HepG2 (cell line): Measurements from ENCODE around the gene PIAS1. TPM values are rescaled to one million over a fixed set of nuclear protein-coding genes. Genes with fewer than 3 reads are reported as not detected.

ENCODE experiments used
- BHLHE40 ChIP-seq: IDR thresholded peaks from 2 replicates; pipeline ENCODE4 v1.6.1; 2011; ENCODE audit warnings: low read length, improper control_type of control experiment
- IKZF1 ChIP-seq: fragments of 450-650 bp; IDR thresholded peaks from 2 replicates; pipeline ENCODE4 v1.7.1; 2016
- RORA ChIP-seq: sonication (generic); formaldehyde crosslinking; IDR thresholded peaks from 2 replicates; pipeline ENCODE4 v1.5.0; 2020; ENCODE audit warnings: mild to moderate bottlenecking, missing genetic modification reagents, moderate library complexity
- SOX6 ChIP-seq, 2 experiments: fragments of 450-650 bp in 1 of 2; sonication (generic) in 1 of 2; formaldehyde crosslinking in 1 of 2; IDR thresholded peaks; 2 replicates each; pipeline versions ENCODE4 v1.4.0 to v1.6.1; 2017 to 2020; ENCODE audit warnings: antibody characterized with exemption in 1 of 2, mild to moderate bottlenecking in 1 of 2, missing genetic modification reagents in 1 of 2
- ZC3H13 ChIP-seq: sonication (generic); formaldehyde crosslinking; IDR thresholded peaks from 2 replicates; pipeline ENCODE4 v1.8.1; 2023; ENCODE audit warnings: mild to moderate bottlenecking, missing genetic modification reagents, moderate library complexity
- ZNF225 ChIP-seq: sonication (generic); formaldehyde crosslinking; IDR thresholded peaks from 2 replicates; pipeline ENCODE4 v1.4.0; 2020; ENCODE audit warnings: mild to moderate bottlenecking, missing genetic modification reagents
- ZNF720 ChIP-seq: sonication (generic); formaldehyde crosslinking; IDR thresholded peaks from 2 replicates; pipeline ENCODE4 v1.4.0; 2020; ENCODE audit warnings: missing genetic modification reagents
- ZNF782 ChIP-seq: sonication (generic); formaldehyde crosslinking; IDR thresholded peaks from 2 replicates; pipeline ENCODE4 v1.4.0; 2020; ENCODE audit warnings: missing genetic modification reagents, mild to moderate bottlenecking, borderline replicate concordance
- ZNF883 ChIP-seq: sonication (generic); formaldehyde crosslinking; IDR thresholded peaks from 2 replicates; pipeline ENCODE4 v1.5.1; 2020; ENCODE audit warnings: mild to moderate bottlenecking, missing genetic modification reagents; ENCODE audit errors: not compliant biosample characterization
- polyA plus RNA-seq, 8 experiments: library from polyadenylated mRNA; depleted of rRNA in 3 of 8; stranded (reverse) in 7 of 8; unstranded in 1 of 8; fragments of >200 nt; fragmentation: Illumina TruSeq in 4 of 8; extraction: Trizol in 4 of 8; gene quantifications; 2 replicates each; pipeline versions ENCODE4 v1.2.1 to v1.2.3, GENCODE V29; 2011 to 2016; ENCODE audit warnings: low read depth in 4 of 8, missing spikeins in 1 of 8, mixed read lengths in 1 of 8; ENCODE audit not compliant: insufficient read depth in 1 of 8
- total RNA-seq, 5 experiments: library from RNA; depleted of rRNA; stranded (reverse); fragments of >200 nt; fragmentation: Illumina TruSeq; extraction: Trizol; gene quantifications; 2 replicates each; pipeline ENCODE4 v1.2.3, GENCODE V29; 2016; ENCODE audit warnings: low read depth in 1 of 5
- TF ChIP-seq, protein P1 (sequence below): sonication (generic); formaldehyde crosslinking; IDR thresholded peaks from one replicate; pipeline ENCODE4 v1.5.1; 2020; ENCODE audit warnings: mild to moderate bottlenecking, missing genetic modification reagents; ENCODE audit errors: not compliant biosample characterization
- TF ChIP-seq, protein P2 (sequence below): sonication (generic); formaldehyde crosslinking; IDR thresholded peaks from 2 replicates; pipeline ENCODE4 v1.4.0; 2020; ENCODE audit warnings: mild to moderate bottlenecking, missing genetic modification reagents, borderline replicate concordance
- TF ChIP-seq, protein P3 (sequence below): sonication (generic); formaldehyde crosslinking; IDR thresholded peaks from 2 replicates; pipeline ENCODE4 v1.4.0; 2020; ENCODE audit warnings: mild to moderate bottlenecking, missing genetic modification reagents
- TF ChIP-seq, protein P4 (sequence below): sonication (generic); formaldehyde crosslinking; IDR thresholded peaks from 2 replicates; pipeline ENCODE4 v1.4.0; 2020; ENCODE audit warnings: mild to moderate bottlenecking, missing genetic modification reagents, borderline replicate concordance

PIAS1 gene
- total and polyA plus RNA-seq, 2 of the 13 experiments (the other 11 are each of a cell fraction or from before 2014, with no cell fraction given), result 20.7 to 33.7 TPM

DNA sequence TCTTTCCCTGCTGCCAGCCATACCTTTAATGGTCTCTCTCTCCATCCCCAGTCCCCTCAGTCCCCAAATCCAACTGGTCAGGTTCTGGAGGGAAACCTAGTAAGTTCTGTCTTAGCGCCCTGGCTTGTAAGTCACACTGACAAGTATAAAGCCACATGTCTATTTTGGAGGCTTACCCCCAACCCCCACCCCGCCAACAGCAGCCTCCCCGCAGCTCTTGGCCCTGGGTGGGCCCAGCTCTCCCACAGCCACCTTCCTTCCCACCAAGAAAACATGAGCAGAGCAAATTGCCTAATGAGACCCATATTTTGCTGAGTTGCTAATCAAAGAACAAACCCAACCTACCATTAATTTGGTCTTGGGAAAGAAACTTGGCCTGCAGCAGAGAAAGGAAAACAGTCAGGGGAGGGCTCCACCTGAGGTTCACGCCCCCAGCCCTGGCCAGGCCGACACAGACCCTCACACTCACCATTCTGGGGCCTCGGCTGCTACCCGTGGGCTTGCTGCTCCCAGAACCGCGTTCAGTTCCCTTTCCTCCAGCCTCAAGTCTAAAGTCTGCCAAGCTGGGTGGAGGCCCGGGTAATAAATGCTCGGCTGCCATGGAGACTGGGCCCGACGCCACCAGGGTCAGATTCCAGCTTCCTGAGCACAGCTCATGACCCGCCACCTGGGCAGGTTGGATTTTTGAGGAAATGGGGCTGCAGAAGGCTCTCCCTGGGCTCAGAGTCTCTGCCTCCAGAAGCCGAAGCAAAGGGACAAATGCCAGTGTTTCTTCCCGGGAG is 150.9 kb downstream of the PIAS1 start, which contains the start of gene CALML4 (continued):
- TF ChIP-seq, protein P1, sequence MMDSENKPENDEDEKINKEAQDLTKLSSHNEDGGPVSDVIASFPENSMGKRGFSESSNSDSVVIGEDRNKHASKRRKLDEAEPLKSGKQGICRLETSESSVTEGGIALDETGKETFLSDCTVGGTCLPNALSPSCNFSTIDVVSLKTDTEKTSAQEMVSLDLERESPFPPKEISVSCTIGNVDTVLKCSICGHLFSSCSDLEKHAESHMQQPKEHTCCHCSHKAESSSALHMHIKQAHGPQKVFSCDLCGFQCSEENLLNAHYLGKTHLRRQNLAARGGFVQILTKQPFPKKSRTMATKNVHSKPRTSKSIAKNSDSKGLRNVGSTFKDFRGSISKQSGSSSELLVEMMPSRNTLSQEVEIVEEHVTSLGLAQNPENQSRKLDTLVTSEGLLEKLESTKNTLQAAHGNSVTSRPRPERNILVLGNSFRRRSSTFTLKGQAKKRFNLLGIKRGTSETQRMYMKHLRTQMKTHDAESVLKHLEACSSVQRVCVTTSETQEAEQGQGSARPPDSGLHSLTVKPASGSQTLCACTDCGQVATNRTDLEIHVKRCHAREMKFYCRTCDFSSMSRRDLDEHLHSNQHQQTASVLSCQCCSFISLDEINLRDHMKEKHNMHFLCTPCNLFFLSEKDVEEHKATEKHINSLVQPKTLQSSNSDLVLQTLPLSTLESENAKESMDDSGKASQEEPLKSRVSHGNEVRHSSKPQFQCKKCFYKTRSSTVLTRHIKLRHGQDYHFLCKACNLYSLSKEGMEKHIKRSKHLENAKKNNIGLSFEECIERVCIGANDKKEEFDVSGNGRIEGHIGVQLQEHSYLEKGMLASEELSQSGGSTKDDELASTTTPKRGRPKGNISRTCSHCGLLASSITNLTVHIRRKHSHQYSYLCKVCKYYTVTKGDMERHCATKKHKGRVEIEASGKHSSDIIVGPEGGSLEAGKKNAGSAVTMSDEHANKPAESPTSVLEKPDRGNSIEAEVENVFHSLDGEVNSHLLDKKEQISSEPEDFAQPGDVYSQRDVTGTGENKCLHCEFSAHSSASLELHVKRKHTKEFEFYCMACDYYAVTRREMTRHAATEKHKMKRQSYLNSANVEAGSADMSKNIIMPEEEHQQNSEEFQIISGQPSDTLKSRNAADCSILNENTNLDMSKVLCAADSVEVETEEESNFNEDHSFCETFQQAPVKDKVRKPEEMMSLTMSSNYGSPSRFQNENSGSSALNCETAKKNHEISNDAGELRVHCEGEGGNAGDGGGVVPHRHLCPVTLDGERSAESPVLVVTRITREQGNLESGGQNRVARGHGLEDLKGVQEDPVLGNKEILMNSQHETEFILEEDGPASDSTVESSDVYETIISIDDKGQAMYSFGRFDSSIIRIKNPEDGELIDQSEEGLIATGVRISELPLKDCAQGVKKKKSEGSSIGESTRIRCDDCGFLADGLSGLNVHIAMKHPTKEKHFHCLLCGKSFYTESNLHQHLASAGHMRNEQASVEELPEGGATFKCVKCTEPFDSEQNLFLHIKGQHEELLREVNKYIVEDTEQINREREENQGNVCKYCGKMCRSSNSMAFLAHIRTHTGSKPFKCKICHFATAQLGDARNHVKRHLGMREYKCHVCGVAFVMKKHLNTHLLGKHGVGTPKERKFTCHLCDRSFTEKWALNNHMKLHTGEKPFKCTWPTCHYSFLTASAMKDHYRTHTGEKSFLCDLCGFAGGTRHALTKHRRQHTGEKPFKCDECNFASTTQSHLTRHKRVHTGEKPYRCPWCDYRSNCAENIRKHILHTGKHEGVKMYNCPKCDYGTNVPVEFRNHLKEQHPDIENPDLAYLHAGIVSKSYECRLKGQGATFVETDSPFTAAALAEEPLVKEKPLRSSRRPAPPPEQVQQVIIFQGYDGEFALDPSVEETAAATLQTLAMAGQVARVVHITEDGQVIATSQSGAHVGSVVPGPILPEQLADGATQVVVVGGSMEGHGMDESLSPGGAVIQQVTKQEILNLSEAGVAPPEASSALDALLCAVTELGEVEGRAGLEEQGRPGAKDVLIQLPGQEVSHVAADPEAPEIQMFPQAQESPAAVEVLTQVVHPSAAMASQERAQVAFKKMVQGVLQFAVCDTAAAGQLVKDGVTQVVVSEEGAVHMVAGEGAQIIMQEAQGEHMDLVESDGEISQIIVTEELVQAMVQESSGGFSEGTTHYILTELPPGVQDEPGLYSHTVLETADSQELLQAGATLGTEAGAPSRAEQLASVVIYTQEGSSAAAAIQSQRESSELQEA, result no peak
- TF ChIP-seq ZNF225 (CRISPR knock-in tag), result no peak
- TF ChIP-seq, protein P2, sequence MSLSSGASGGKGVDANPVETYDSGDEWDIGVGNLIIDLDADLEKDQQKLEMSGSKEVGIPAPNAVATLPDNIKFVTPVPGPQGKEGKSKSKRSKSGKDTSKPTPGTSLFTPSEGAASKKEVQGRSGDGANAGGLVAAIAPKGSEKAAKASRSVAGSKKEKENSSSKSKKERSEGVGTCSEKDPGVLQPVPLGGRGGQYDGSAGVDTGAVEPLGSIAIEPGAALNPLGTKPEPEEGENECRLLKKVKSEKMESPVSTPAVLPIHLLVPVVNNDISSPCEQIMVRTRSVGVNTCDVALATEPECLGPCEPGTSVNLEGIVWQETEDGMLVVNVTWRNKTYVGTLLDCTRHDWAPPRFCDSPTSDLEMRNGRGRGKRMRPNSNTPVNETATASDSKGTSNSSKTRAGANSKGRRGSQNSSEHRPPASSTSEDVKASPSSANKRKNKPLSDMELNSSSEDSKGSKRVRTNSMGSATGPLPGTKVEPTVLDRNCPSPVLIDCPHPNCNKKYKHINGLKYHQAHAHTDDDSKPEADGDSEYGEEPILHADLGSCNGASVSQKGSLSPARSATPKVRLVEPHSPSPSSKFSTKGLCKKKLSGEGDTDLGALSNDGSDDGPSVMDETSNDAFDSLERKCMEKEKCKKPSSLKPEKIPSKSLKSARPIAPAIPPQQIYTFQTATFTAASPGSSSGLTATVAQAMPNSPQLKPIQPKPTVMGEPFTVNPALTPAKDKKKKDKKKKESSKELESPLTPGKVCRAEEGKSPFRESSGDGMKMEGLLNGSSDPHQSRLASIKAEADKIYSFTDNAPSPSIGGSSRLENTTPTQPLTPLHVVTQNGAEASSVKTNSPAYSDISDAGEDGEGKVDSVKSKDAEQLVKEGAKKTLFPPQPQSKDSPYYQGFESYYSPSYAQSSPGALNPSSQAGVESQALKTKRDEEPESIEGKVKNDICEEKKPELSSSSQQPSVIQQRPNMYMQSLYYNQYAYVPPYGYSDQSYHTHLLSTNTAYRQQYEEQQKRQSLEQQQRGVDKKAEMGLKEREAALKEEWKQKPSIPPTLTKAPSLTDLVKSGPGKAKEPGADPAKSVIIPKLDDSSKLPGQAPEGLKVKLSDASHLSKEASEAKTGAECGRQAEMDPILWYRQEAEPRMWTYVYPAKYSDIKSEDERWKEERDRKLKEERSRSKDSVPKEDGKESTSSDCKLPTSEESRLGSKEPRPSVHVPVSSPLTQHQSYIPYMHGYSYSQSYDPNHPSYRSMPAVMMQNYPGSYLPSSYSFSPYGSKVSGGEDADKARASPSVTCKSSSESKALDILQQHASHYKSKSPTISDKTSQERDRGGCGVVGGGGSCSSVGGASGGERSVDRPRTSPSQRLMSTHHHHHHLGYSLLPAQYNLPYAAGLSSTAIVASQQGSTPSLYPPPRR (CRISPR knock-in tag), result no peak
- TF ChIP-seq ZNF782 (CRISPR knock-in tag), result no peak
- TF ChIP-seq RORA, result no peak
- no peak for TF ChIP-seq BHLHE40
- TF ChIP-seq ZNF883 (CRISPR knock-in tag), result no peak
- TF ChIP-seq ZNF720, result no peak
- TF ChIP-seq IKZF1, result no peak
- TF ChIP-seq, protein P3, sequence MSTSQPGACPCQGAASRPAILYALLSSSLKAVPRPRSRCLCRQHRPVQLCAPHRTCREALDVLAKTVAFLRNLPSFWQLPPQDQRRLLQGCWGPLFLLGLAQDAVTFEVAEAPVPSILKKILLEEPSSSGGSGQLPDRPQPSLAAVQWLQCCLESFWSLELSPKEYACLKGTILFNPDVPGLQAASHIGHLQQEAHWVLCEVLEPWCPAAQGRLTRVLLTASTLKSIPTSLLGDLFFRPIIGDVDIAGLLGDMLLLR (CRISPR knock-in tag), result no peak
- TF ChIP-seq, protein P4, sequence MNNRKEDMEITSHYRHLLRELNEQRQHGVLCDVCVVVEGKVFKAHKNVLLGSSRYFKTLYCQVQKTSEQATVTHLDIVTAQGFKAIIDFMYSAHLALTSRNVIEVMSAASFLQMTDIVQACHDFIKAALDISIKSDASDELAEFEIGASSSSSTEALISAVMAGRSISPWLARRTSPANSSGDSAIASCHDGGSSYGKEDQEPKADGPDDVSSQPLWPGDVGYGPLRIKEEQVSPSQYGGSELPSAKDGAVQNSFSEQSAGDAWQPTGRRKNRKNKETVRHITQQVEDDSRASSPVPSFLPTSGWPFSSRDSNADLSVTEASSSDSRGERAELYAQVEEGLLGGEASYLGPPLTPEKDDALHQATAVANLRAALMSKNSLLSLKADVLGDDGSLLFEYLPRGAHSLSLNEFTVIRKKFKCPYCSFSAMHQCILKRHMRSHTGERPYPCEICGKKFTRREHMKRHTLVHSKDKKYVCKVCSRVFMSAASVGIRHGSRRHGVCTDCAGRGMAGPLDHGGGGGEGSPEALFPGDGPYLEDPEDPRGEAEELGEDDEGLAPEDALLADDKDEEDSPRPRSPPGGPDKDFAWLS (CRISPR knock-in tag), result no peak
- no peak for TF ChIP-seq ZC3H13 (CRISPR knock-in tag)
- TF ChIP-seq SOX6 (IDR thresholded peaks at IDR 0.05), result no peak
- TF ChIP-seq SOX6 (CRISPR knock-in tag; IDR thresholded peaks at IDR 0.05), result no peak
